Measurements from ENCODE around the gene NRCAM. TPM values are rescaled to one million over a fixed set of nuclear protein-coding genes. Genes with fewer than 3 reads are reported as not detected.

The NRCAM gene
- total and polyA plus RNA-seq, 2 of the 13 experiments (the other 11 are each of a cell fraction or from before 2014, with no cell fraction given) = 0.31 to 0.33 TPM

DNA sequence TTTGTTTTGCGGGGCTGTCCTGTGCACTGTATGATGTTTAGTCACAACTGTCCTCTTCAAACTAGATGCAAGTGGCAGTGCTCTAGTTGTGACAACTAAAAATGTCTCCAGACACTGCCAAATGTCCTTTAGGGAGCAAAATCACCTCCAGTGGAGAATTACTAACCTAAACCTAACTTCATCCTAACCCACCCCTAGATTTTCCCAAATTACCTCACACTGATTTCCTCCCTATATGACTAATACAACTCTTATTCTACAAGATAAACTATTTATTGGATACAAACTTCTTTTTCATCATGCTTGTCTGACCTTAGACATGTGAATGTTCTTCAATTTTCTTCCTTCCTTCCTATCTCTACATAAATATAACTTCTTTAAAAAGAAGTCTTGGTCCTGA lies 43.3 kb upstream of the NRCAM start:
- Histone ChIP-seq H3K9me3 (ENCODE audit: low read length) (no peaks in the 10 kb centered on the region), H3K9ac (ENCODE audit: insufficient read depth, low read depth, low read length) (no peak overlapping the region), H3K27ac (ENCODE audit: extremely low read length, insufficient read depth, low read length) (no peak overlapping the region), H3K36me3 (replicated peaks in 1 of 2; ENCODE audit: control insufficient read depth in 1 of 2, insufficient read depth in 2 of 2, low read length in 2 of 2) (no peaks in the 10 kb centered on the region; a peak in 3 of 5 replicates), H4K20me1 (ENCODE audit: insufficient read depth, low read length) (no peaks in the 10 kb centered on the region), H3K4me1 (ENCODE audit: insufficient read depth, low read length) (no peaks in the 10 kb centered on the region), H2AFZ (ENCODE audit: low read length) (no peak overlapping the region), H3K4me3 (replicated peaks in 1 of 3; ENCODE audit: insufficient read depth in 1 of 3, low read depth in 2 of 3, low read length in 3 of 3) (no peak overlapping the region), H3K27me3 (ENCODE audit: control insufficient read depth in 1 of 2, insufficient read depth in 2 of 2, low read length in 2 of 2) (no peaks in the 10 kb centered on the region), H3K79me2 (ENCODE audit: insufficient read depth, low read length) (no peaks in the 10 kb centered on the region), H3K4me2 (ENCODE audit: low read depth, low read length) (no peak overlapping the region)
- FAIRE-seq (no peak), DNase-seq (ENCODE audit: low spot score) (no peak), ATAC-seq (no peak)
- in situ Hi-C loops (cut with HindIII; ENCODE audit: extremely low pct_ligation_motif_present, low pct_unique_long_range_greater_than_20kb) = no loop called here
- 96% methylated on average over 1 of the region's 1 CpG for WGBS (ENCODE audit: low lambda C conversion rate)
- intact Hi-C loops (cut with micrococcal nuclease; ENCODE audit: unreplicated experiment) = no loop called here
- ChIA-PET POLR2A (no interaction called here), CTCF (ENCODE audit: low intra/inter-chr PET ratio, low total read pairs) (no interaction called here)
- TF ChIP-seq NCOA2 (CRISPR knock-in tag; IDR thresholded peaks at IDR 0.05) (no peak), BORCS8-MEF2B (CRISPR knock-in tag; IDR thresholded peaks at IDR 0.05) (no peak), ZNF234 (CRISPR knock-in tag; conservative IDR thresholded peaks at IDR 0.05) (no peak), ZMYM2 (CRISPR knock-in tag; IDR thresholded peaks at IDR 0.05) (no peak), ZNF33B (CRISPR knock-in tag; IDR thresholded peaks at IDR 0.05) (no peak), ATF1 (CRISPR knock-in tag; IDR thresholded peaks at IDR 0.05) (no peak), ATM (IDR thresholded peaks at IDR 0.05; ENCODE audit: borderline replicate concordance) (no peak), ATF7-NPFF (CRISPR knock-in tag; IDR thresholded peaks at IDR 0.05; ENCODE audit: low read depth) (no peak)
- TF ChIP-seq, protein P1, sequence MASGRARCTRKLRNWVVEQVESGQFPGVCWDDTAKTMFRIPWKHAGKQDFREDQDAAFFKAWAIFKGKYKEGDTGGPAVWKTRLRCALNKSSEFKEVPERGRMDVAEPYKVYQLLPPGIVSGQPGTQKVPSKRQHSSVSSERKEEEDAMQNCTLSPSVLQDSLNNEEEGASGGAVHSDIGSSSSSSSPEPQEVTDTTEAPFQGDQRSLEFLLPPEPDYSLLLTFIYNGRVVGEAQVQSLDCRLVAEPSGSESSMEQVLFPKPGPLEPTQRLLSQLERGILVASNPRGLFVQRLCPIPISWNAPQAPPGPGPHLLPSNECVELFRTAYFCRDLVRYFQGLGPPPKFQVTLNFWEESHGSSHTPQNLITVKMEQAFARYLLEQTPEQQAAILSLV (CRISPR knock-in tag; IDR thresholded peaks at IDR 0.05; ENCODE audit: borderline replicate concordance) = no peak
- BruUV-seq (replicated peaks) = no TSS peak

DNA sequence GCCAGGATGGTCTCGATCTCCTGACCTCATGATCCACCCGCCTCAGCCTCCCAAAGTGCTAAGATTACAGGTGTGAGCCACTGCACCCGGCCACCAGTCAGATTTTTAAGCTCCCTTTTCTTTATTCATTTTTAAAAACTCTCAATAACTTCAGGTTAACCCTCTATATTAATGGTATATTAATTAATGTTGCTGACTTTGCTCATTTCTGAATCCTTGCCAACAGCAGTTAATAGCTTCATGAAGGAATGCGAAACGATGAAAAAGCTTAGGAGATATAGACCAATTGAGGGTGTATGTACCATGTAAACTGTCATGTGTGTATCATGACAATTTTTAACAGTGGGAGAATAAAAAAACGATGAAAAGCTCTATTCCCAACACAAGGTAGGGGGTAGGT lies 42.2 kb upstream of the NRCAM start:
- Histone ChIP-seq H3K9ac (ENCODE audit: insufficient read depth, low read depth, low read length) (no peak overlapping the region), H3K4me3 (replicated peaks in 1 of 3; ENCODE audit: insufficient read depth in 1 of 3, low read depth in 2 of 3, low read length in 3 of 3) (no peak overlapping the region), H4K20me1 (ENCODE audit: insufficient read depth, low read length) (no peaks in the 10 kb centered on the region), H3K4me2 (ENCODE audit: low read depth, low read length) (no peak overlapping the region), H3K27me3 (ENCODE audit: control insufficient read depth in 1 of 2, insufficient read depth in 2 of 2, low read length in 2 of 2) (no peaks in the 10 kb centered on the region), H3K27ac (ENCODE audit: extremely low read length, insufficient read depth, low read length) (no peak overlapping the region), H3K79me2 (ENCODE audit: insufficient read depth, low read length) (no peaks in the 10 kb centered on the region), H2AFZ (ENCODE audit: low read length) (no peak overlapping the region), H3K36me3 (replicated peaks in 1 of 2; ENCODE audit: control insufficient read depth in 1 of 2, insufficient read depth in 2 of 2, low read length in 2 of 2) (no peaks in the 10 kb centered on the region; a peak in 3 of 5 replicates), H3K4me1 (ENCODE audit: insufficient read depth, low read length) (no peaks in the 10 kb centered on the region), H3K9me3 (ENCODE audit: low read length) (no peaks in the 10 kb centered on the region)
- POLR2A ChIA-PET = no interaction called here
- no peak for TF ChIP-seq ZNF501 (CRISPR knock-in tag; IDR thresholded peaks at IDR 0.05)
- peak in 1 of 2 experiments; percentile 61; a peak in 2 of 4 replicates for TF ChIP-seq MAFK (conservative IDR thresholded peaks at IDR 0.05 in 1 of 2, IDR thresholded peaks at IDR 0.05 in 1 of 2; ENCODE audit: low read length in 2 of 2)
- TF ChIP-seq MAFF (IDR thresholded peaks at IDR 0.05; ENCODE audit: low read depth, low read length) = 0 out of 2 replicates have a peak, but pooled peaks have one; percentile 25
- DNase-seq (ENCODE audit: low spot score) = no peak
- FAIRE-seq = no peak
- WGBS (ENCODE audit: low lambda C conversion rate) = 83% methylated on average over 6 of the region's 6 CpGs
- intact Hi-C loops (cut with micrococcal nuclease; ENCODE audit: unreplicated experiment) = no loop called here
- in situ Hi-C loops (cut with HindIII; ENCODE audit: extremely low pct_ligation_motif_present, low pct_unique_long_range_greater_than_20kb) = no loop called here
- no peak for ATAC-seq
- no TSS peak for BruUV-seq (replicated peaks)
- CTCF ChIA-PET (ENCODE audit: low intra/inter-chr PET ratio, low total read pairs) = interaction anchor here (2.1 kb wide), 1 partner anchor 317 kb away, joined by 31 read pairs; no protein-coding TSS in a partner anchor

All from HepG2 (cell line).